NCI-H128 (cell line): Measurements from ENCODE around the gene CECR2.
"Not testable (repeated sequence)": the region's sequence is repeated elsewhere in the genome, so short reads cannot be mapped to it uniquely, and the experiment has no call there.

ENCODE experiments used
- DNase-seq: peaks from one replicate; lab custom pipeline; 2025; ENCODE audit not compliant: unreplicated experiment; lab: John Stamatoyannopoulos, UW

CECR2 gene

DNA sequence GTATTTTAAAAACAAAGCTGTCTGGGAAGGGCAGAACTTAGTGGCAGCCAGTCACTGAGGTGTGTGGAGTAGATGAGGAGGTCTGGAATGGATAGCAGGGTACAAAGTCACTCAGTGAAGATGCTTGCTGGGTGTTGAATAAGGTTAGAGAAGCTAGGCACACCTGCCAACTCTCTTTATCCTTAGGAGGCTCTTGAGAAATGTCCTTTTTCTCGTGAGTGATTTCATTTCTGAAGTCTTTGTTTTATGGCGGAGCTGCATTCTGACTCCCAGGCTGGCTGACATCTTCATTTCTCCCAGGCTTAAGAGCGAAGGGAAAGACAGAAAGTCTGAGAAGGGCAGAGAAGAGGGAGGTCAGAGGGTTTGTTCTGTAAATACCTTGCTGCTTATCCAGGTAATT is 31.0 kb downstream of the CECR2 start:
- no peak for DNase-seq

DNA sequence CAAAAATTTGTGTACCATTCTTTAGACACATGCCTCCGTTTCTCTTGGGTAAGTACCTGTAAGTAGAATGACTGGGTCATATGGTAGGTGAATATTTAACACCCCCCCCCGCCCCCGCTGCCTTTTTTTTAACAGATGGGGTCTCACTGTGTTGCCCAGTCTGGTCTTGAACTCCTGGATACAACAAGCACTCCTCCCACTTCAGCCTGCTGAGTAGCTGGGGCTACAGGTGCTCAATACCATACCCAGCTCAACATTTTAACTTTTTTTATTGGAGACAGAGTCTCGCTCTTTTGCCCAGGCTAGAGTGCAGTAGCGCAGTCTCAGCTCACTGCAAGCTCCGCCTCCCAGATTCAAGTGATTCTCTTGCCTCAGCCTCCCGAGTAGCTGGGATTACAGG is 32.5 kb downstream of the CECR2 start:
- DNase-seq: no peak

DNA sequence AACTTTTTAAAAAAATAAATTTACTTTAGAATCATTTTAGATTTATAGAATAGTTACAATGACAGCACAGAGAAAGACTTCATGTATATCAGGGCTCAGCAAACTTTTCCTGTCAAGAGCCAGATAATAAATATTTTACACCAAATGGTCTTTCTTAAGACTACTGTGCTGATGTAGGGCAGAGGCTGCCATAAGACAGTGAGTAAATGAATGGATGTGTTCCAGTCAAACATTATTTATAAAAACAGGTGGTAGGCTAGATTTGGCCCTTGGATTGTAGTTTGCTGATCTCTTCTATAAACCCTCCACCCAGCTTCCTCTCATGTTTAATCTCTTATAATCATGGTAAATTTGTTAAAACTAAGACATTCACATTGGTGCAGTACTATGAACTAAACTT is 33.0 kb downstream of the CECR2 start:
- DNase-seq: no peak

DNA sequence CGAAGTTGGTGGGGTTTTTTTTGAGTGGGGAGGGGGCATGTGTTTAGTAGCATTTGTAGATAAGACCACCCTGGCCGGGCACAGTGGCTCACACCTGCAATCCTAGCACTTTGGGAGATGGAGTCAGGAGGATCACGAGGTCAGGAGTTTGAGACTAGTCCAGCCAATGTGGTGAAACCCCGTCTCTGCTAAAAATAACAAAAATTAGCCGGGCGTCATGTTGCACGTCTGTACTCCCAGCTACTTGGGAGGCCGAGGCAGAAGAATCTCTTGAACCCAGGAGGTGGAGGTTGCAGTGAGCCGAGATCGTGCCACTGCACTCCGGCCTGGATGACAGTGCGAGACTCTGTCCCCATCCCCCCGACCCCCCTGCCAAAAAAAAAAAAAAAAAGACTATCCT is 34.6 kb downstream of the CECR2 start:
- no peak for DNase-seq

DNA sequence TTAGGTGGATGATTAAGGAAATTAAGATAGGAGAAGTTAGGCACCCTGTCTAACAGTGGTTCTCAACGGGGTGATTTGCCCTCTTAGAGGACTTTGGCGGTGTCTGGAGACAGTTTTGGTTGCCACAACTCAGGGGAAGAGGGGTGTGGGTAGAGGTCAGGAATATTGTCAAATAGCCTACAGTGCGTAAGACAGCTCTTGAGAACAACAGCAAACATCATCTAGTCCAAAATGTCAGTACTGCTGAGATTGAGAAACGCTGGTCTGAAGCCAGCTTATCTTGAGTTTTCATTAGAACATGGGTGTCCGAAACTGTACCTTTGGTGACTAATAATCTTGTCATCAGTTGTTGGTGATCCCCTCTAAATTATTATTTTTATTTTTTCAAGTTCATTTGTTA is 38.4 kb downstream of the CECR2 start:
- DNase-seq: no peak

DNA sequence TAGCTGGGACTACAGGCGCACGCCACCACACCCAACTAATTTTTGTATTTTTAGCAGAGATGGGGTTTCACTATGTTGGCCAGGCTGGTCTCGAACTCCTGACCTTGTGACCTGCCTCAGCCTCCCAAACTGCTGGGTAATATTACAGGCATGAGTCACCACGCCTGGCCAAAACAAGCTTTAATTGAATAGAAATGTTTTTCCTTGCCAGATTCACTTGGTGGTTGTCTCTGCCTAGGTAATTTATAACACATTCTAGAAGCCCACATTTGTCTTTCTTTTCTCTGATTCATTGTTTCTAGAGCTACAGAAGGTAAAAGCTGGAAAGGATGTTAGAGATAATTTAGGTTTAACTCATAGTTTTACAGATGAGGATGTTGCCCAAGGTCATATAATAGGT is 41.3 kb downstream of the CECR2 start:
- DNase-seq: no peak

DNA sequence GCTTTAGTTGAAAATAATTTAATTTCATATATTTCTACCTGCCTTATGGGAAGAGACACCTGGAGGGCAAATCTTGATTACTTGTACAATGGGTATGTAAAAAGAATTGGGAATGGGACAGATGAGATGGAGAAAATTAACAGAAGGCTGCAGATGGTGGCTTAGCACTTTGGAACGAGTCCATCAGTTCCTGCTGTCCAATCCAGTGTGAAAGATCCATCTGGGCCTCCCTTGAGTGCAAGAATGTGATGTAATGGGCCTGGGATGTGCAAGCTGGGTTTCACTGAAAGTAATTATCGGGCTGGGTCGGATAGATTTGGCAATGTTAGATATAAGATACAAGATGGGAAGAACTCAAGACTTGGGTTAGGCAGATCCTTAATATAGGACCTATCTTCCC is 42.0 kb downstream of the CECR2 start:
- DNase-seq: no peak

DNA sequence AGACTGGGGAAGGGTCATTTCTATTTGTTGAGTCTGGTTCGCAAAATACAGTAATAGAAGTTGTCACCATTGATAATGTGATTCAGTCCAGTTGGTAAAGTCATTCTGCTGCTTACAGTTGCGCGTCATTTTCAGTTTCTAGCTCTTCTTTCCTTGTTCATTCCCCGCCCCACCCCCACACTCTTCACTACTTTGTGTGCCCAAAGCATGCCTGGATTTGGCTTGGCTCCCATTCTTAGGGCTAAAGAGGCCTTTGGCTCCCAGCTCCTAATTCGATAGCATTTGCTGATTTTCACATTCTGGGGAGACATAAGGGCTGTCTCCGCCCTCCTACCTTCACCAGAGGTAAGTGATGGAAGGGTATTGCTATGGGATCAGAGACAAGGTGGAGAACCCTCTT is 43.0 kb downstream of the CECR2 start:
- no peak for DNase-seq

DNA sequence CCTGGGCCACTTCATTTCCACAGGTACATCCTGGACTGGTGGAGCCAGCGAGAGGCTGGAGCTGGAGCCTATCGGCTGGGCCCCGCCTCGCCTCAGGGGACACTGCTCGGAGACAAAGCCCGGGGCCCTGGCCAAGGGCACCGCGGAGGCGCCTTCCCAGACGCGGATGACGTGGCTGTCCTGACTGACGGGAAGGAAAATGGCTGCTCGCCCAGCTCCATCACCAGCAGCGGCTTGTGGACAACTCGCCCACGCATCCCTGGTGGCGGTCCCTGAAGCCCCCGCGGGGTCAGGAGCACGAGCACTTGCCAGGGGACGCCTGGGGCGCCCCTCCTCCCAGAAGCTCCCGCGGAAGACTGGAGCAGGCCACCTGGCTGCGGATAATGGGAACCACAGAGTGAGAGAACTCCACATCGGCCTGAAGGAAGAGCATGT is 49.6 kb downstream of the CECR2 start:
- no peak for DNase-seq

DNA sequence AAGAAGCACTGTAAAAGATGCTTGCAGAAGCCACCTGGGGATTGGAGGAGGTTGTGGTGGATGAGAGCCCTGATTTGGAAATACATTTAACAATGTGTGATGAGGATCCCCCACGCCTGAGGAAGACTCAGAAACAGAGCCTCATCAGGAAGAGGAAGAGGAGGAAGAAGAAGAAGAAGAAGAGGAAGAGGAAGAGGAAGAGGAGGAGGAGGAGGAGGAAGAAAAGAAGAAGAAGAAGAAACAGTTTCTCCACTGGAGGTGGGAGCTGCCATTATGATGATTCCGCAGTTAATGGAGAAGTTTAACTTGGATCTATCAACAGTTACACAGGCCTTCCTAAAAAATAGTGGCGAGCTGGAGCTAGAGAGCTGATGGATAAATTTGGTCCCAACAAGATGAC is 50.1 kb downstream of the CECR2 start:
- DNase-seq: no peak

DNA sequence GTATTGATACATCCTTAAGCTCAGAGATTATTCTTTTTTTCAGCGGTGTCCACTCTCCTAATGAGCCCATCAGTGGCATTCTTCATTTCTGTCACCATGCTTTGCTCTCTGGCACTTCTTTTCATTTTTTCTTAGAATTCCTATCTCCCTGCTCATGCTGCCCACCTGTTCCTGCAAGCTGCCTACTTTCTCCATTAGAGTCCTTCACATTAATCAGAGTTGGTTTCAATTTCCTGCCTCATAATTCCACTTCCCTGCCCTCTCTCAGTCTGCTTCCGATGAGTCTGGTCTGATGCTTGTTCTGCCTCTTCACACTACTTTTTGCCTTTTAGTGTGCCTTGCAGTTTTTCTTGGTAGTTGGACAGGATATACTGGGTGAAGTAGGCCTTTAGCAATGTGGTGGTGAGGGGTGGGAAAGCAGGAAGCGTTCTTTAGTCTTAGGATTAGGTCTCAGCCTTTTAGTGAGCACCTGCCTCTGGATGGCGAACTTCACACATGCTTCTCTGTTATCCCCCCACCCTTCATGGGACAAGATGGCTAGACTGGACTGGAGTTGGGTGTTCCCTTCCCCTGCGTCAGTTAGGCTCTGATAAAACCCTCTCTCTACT is 53.6 kb downstream of the CECR2 start:
- DNase-seq: no peak

DNA sequence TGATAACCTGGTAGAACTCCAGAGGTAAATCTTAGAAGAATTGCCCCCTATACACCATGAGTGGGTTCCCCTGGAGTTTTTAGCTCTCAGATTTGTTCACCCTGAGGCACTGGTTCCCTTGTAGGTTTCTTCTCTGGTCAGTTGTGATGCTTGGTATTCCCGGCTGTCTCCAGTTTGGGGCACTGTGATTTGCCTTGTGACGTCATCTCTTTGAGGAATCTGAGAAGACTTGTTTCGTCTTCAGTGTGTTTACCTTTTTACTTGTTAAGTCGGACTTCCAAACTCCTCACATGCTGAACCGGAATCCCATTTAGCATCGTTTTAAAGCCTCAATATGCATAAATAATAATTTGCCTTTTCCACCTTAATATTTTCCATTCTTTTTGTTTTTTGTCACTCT is 54.4 kb downstream of the CECR2 start:
- no peak for DNase-seq

DNA sequence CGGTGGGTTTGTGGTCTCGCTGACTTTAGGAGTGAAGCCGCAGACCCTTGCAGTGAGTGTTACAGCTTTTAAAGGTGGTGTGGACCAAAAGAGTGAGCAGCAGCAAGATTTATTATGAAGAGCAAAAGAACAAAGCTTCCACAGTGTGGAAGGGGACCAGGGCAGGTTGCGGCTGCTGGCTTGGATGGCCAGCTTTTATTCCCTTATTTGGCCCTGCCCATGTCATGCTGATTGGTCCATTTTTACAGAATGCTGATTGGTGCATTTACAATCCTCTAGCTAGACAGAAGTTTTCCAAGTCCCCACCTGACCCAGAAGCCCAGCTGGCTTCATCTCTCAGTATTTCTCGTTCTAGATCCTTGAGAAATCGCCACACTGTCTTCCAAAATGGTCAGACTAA is 58.3 kb downstream of the CECR2 start:
- not testable (repeated sequence) for DNase-seq

DNA sequence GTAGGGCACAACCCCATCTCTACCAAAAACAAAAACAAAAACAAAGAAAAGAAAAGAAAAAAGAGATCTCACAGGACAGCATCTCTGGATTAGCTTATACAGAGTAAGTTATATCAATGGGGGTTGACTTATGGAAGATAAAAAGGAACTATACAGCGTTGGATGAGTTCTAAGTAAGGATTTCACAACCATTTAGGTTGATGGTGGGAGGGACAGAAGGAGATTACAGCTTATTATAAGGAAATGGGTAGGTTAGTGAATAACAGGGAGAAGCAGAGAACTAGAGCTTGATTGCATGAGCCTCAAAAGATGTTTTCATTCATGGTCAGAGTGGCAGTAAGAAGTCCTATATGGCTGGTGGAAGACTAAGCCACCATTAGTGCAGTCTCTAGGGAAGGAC is 60.3 kb downstream of the CECR2 start:
- DNase-seq: no peak

DNA sequence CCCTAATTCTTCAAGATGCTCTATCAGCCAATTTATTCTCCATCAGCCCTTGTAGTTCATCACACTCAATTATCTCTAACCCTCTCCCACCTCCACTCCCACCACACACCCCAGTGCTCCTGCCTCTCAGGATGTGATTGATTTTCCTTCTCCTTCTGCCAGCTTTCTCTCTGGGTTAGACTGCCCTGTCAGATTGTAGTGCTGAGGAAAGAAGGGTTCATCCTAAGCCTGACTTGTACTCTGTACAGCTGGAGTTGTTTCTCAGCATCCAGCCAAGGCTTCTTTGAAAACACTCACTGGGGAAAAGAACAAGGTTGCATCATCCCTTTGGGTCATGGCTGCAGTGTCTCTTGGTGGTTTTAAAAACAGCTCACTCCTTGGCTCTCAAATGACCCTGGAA is 61.2 kb downstream of the CECR2 start:
- no peak for DNase-seq

DNA sequence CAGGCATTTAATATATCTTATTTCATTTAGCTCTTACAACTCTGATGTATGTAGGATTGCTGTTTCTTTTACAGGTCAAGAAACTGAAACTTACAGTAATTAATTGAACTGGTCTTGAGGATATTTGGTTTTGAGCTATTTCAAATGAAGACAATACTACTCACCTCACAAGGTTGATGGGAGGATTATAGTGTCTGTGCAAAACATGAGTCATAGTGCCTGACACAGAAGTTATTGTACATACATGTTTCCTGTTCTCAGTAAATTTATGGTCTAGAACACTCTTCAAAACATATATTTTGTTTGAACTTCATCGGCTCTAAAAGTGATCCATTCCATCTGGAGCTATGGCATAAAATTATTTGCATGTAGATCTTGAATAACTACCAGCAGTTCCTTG is 61.9 kb downstream of the CECR2 start:
- DNase-seq: no peak

DNA sequence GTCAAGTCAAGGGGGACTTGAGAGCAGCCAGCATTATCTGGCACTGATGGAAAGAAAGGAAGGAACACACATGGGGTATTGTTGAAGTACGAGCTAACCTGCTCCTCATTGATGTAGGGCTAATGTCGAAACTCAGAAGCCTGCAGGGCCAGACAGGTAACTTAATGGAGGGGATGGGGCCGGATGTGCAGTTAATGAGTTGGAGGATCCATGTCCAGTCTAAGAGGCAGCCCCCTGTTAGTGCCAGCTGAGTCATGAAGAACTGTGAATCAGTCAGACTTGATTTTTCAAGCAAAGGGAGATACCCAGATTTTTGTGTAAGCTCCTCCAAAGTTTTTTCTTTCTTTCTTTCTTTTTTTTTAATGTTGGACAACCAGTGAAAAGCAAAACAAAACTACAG is 65.6 kb downstream of the CECR2 start:
- DNase-seq: no peak

DNA sequence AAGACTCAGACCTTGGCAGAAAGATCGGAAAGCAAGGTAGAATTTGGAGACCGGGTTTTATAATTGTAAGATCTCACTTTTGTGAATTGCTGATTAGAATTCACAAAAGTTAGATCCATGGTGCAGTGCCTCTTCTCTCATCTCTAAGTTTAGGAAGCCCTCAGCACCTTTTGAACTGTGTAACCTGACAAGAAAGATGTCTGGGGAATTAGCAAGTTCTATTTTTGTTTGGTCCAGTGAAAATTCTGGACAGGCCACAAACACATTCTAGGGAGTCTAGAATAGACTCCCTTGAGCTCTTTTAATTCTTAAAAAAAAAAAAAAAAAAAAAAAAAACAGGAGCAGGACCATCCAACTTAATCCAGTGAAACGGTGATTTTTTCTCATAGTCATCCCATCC is 66.1 kb downstream of the CECR2 start:
- no peak for DNase-seq

DNA sequence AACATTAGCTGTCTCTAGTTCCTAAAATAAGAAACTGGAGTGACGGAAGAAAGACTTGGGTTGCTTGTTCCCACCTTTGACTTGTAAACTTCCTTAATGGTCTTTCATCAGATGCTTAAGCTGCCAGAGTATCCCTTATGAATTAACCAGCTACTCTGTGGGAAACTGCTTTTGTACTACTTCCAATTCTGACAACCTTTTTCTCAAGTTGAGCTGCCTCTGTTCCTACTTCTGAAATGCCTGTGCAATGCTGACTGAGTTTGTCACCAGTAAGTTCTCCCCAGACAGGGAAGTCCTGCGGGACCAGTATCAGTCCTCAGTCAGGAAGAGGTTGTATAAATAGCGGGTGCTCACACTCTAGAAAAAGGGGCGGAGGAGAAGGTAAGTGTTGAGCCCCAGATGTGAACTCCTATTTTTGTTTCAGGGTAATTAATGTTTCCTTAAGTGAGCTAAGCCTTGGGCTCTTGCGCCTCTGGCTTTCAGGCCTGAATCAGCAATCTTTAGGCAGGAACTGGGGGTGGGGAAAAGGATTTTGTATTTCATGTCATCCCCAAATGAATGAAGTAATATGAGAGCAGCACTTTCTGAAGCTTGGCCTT is 67.2 kb downstream of the CECR2 start:
- DNase-seq: no peak

DNA sequence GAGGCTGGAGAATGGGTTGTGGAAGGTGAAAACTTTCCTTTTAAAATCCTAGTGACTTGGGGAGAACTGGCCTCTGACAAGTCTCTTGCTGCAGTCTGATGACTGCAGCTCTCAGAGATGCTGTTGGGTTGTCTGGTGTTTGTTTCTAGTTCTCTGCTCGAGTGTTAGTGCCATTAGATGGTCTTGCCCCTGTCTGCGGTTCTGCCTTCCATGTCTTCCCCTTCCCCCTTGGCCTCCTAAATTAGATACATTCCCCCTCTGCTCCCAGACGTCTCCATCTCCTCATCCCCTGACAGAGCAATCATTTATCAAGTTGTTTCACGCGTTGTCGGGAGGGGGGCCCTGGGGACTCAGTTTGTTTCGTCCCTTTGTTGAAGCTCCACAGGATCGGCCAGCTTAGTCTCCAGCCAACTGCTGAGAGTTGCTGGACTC is 67.7 kb downstream of the CECR2 start:
- DNase-seq: no peak

DNA sequence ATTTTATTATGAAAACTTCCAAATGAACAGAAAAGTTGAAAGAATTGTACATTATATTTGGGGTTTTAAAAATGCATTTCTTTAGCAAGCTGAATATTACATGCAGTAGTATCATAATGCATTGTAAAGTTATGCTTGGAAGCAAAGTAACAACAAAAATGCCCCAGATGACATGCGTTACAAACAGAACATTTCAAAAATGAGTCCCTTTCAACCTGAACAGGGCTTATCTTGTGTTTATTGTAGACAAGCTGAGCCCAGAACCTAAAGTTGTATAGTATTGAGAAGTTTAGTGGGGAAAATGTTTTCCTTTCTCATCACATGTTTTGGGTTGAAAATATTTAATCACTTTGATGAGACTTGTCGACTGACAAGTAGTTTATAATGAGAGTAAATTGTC is 68.8 kb downstream of the CECR2 start:
- DNase-seq: no peak

DNA sequence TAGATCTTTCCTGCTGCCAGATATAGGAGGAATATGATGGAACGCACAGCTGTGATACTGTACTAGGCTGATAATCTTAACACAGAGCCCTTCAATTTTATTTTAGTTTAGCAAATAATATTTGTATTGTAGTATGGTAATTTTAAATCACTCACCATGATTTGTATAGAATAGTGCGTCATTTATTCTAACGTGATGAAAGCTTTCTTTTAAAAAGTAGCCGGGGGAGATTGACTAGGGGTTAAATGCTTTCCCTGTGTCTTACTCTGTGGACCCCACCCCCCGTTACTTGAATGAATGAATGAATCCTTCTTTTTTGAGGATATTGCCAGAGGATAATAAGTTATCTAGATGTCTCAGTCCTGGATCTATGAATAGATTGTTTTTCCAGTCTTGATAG is 72.1 kb downstream of the CECR2 start:
- no peak for DNase-seq
